Transverse colon (tissue), 4 donors: ENCODE measurements around the gene GRM6. TPM values are rescaled to one million over a fixed set of nuclear protein-coding genes. Genes with fewer than 3 reads are reported as not detected.

Source experiments
- DNase-seq: peaks from one replicate; pipeline ENCODE4 v3.0.0-alpha.2; 2019
- H3K27ac ChIP-seq, 4 donors: fragments of 200-600 bp; sonication (generic); 2 replicates each; pipeline ENCODE4 v1.5.1; 2016 to 2018; ENCODE audit warnings: inconsistent platforms in 4 of 4
- H3K27me3 ChIP-seq: fragments of 200-600 bp; sonication (generic); 2 replicates; pipeline ENCODE4 v1.5.1; 2017; ENCODE audit warnings: inconsistent platforms
- H3K36me3 ChIP-seq, 4 donors: fragments of 200-600 bp; sonication (generic); 2 replicates each; pipeline ENCODE4 v1.5.1; 2017 to 2019; ENCODE audit warnings: inconsistent platforms in 4 of 4
- H3K4me1 ChIP-seq, 4 donors: fragments of 200-600 bp; sonication (generic); 2 replicates each; pipeline ENCODE4 v1.5.1; 2017 to 2020; ENCODE audit warnings: inconsistent platforms in 4 of 4
- H3K4me3 ChIP-seq, 4 donors: fragments of 200-600 bp; sonication (generic); 1 replicate in 1 of 4; 2 replicates in 3 of 4; pipeline versions ENCODE4 v1.5.1 to v1.6.1; 2017 to 2019; ENCODE audit warnings: inconsistent platforms in 4 of 4
- H3K9me3 ChIP-seq, 2 donors: fragments of 200-600 bp; sonication (generic); 2 replicates each; pipeline ENCODE4 v1.5.1; 2017 to 2019; ENCODE audit warnings: inconsistent platforms in 2 of 2
- EP300 ChIP-seq: sonication (generic); formaldehyde crosslinking; IDR thresholded peaks from one replicate; pipeline ENCODE4 v1.6.1; 2017; ENCODE audit warnings: antibody characterized with exemption, low read depth
- POLR2A ChIP-seq: fragments of 450-650 bp; IDR thresholded peaks from one replicate; pipeline ENCODE4 v1.6.1; 2016; ENCODE audit warnings: antibody characterized with exemption, mild to moderate bottlenecking, moderate library complexity
- POLR2AphosphoS5 ChIP-seq, 3 donors: sonication (generic); formaldehyde crosslinking; IDR thresholded peaks; one replicate each; pipeline ENCODE4 v1.6.1; 2016; ENCODE audit warnings: antibody characterized with exemption in 3 of 3
- WGBS, 2 donors: methylation state at CpG; one replicate each; pipeline ENCODE4 v1.1.5; 2018; ENCODE audit warnings: low coverage in 1 of 2; 5-methylcytosine and 5-hydroxymethylcytosine counted together
- in situ Hi-C, 4 donors: fragments of 200-750 bp; cut with MboI; loops; one replicate each; pipeline versions ENCODE4 v1.15.0 to v1.15.1; 2017; ENCODE audit warnings: low sequenced_read_pairs in 3 of 4, low pct_ligation_motif_present in 1 of 4, low pct_unique_long_range_greater_than_20kb in 1 of 4
- intact Hi-C: fragments of 100-400 bp; cut with DNase I; formaldehyde crosslinking; loops from one replicate; pipeline ENCODE4 v1.15.1; 2023; ENCODE audit warnings: low total_unique reads
- total RNA-seq, 4 donors: library from RNA; depleted of rRNA; stranded (reverse); fragments of >200 nt; gene quantifications; one replicate each; pipeline ENCODE4 v1.1.0, GENCODE V29; 2016
- TF ChIP-seq, protein P1 (sequence below), 5 experiments: fragments of 200-600 bp in 3 of 5; fragments of 450-650 bp in 2 of 5; sonication (generic) in 3 of 5; IDR thresholded peaks; 1 replicate in 2 of 5; 2 replicates in 3 of 5; pipeline ENCODE4 v1.5.1; 2016 to 2017; ENCODE audit warnings: antibody characterized with exemption in 5 of 5, inconsistent platforms in 3 of 5, mild to moderate bottlenecking in 2 of 5, moderate library complexity in 1 of 5

GRM6 gene
- not detected for total RNA-seq

DNA sequence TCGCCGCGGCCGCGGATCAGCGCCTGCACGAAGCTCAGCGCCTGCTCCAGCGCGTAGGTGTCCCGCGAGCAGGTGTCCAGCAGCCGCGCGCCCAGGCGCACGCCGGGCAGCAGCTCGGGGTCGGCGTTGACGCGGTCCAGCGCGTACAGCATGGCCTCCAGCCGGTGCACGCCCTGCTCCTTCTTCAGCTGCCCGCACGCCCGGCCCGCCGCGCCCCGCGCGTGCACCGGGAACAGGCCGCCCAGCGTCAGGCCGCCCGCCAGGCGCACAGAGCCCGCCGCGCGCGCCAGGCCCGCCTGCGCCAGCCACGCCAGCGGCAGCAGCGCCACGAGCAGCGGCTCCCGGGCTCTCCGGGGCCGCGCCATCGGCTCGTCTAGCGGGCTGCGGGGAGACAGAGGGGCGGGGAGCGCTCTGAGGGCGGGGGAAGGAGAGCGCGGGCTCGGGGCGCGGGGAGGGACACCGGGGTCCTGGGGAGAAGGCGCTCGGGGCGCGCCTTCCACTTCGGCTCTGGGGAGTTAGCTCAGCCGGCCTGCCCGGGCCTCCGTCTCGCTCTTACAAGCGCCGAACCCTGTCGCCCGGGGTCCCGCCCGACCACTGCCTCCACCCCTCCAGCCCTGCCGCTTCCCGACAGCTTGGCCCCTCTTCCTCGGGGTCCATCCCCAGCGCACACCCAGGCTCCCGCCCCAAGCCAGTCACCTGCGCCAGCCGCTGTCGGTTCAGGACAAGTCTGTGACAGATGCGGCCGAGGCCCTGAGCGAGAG, at the start of gene GRM6:
TSS of gene GRM6 (minus strand) at position 741 of the 761 bp plus-strand sequence. CDS start at position 365, 376 bp downstream.
- TF ChIP-seq, protein P1, sequence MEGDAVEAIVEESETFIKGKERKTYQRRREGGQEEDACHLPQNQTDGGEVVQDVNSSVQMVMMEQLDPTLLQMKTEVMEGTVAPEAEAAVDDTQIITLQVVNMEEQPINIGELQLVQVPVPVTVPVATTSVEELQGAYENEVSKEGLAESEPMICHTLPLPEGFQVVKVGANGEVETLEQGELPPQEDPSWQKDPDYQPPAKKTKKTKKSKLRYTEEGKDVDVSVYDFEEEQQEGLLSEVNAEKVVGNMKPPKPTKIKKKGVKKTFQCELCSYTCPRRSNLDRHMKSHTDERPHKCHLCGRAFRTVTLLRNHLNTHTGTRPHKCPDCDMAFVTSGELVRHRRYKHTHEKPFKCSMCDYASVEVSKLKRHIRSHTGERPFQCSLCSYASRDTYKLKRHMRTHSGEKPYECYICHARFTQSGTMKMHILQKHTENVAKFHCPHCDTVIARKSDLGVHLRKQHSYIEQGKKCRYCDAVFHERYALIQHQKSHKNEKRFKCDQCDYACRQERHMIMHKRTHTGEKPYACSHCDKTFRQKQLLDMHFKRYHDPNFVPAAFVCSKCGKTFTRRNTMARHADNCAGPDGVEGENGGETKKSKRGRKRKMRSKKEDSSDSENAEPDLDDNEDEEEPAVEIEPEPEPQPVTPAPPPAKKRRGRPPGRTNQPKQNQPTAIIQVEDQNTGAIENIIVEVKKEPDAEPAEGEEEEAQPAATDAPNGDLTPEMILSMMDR (IDR thresholded peaks at IDR 0.05) = no peak
- TF ChIP-seq POLR2A (no peak), POLR2AphosphoS5 (IDR thresholded peaks at IDR 0.05) (no peak), EP300 (no peak)
- H3K27me3 ChIP-seq = peaks cover 26% of the 10 kb centered on the region
- WGBS, 2 donors = 36% methylated on average over 13 of the region's 97 CpGs; no CpG with 5 or more reads in 1 of the 2 donors
- H3K4me3 ChIP-seq = no peak within 1 kb of the TSS
- no peak for DNase-seq
- H3K4me1 ChIP-seq = no peaks in the 10 kb centered on the region
- H3K36me3 ChIP-seq = no peaks in the 10 kb centered on the region
- in situ Hi-C loops (no loop called here), intact Hi-C loops (no loop called here)
- H3K27ac ChIP-seq = no peak within 1 kb of the TSS
- peaks cover 1 to 5% of the 10 kb centered on the region in 2 donors for H3K9me3 ChIP-seq

DNA sequence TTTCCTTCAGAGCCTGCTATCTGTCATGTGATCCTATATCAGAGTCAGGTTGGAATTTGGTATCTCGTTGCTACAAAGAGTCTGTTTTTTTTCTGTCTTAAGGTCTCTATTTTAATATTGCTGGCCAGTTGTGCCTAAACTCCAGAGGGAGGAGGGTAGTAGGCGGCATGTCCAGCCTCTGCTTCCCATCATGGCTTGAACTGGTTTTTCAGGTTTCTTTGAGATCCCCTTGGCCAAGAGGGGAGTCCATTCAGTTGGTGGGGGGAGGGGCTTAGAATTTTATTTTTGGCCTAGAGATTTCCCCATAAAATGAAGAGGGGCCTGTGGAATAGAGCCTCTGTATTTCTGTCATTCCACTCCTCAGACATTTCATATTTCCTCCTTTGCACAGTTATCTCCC, 49.6 kb upstream of the GRM6 start:
- H3K27me3 ChIP-seq = no peaks in the 10 kb centered on the region
- intact Hi-C loops (no loop called here), in situ Hi-C loops (no loop called here)
- peaks cover 11 to 14% of the 10 kb centered on the region in 2 donors for H3K9me3 ChIP-seq
- no peaks in the 10 kb centered on the region for H3K36me3 ChIP-seq
- DNase-seq = no peak
- WGBS, 2 donors = 68 to 80% methylated on average over 1 to 2 of the region's 2 CpGs
- no peak for TF ChIP-seq POLR2AphosphoS5 (IDR thresholded peaks at IDR 0.05)
- TF ChIP-seq, protein P1 (IDR thresholded peaks at IDR 0.05) = no peak
- TF ChIP-seq POLR2A = no peak
- TF ChIP-seq EP300 = no peak
- no peak overlapping the region for H3K4me3 ChIP-seq
- H3K4me1 ChIP-seq = no peaks in the 10 kb centered on the region
- H3K27ac ChIP-seq = no peak overlapping the region

DNA sequence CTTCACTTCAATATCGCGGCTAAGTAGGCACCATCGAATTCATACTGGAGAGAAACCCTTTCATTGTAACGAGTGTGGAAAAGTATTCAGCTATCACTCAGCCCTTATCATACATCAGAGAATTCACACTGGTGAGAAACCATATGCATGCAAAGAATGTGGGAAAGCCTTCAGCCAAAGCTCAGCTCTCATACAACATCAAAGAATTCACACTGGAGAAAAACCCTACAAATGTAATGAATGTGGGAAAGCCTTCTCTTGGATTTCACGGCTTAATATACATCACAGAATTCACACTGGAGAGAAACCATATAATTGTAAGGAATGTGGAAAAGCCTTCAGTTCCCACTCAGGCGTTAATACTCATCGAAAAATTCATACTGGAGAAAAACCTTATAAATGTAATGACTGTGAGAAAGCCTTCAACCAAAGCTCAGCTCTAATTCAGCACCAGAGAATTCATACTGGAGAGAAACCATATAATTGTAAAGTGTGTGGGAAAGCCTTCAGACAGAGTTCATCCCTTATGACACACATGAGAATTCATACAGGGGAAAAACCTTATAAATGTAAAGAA, 38.0 kb upstream of the GRM6 start:
- peaks cover 0 to 61% (median 31%) of the 10 kb centered on the region in 4 donors for H3K36me3 ChIP-seq
- no peaks in the 10 kb centered on the region for H3K4me1 ChIP-seq
- no peak overlapping the region for H3K4me3 ChIP-seq
- H3K27me3 ChIP-seq = no peaks in the 10 kb centered on the region
- DNase-seq = no peak
- TF ChIP-seq POLR2A (no peak), POLR2AphosphoS5 (IDR thresholded peaks at IDR 0.05) (no peak), EP300 (no peak)
- TF ChIP-seq, protein P1 (IDR thresholded peaks at IDR 0.05) = no peak
- WGBS, 2 donors = 95 to 97% methylated on average over 6 to 7 of the region's 7 CpGs
- in situ Hi-C loops = no loop called here
- no peak overlapping the region for H3K27ac ChIP-seq
- peaks cover 95 to 96% of the 10 kb centered on the region in 2 donors for H3K9me3 ChIP-seq
- intact Hi-C loops = no loop called here

DNA sequence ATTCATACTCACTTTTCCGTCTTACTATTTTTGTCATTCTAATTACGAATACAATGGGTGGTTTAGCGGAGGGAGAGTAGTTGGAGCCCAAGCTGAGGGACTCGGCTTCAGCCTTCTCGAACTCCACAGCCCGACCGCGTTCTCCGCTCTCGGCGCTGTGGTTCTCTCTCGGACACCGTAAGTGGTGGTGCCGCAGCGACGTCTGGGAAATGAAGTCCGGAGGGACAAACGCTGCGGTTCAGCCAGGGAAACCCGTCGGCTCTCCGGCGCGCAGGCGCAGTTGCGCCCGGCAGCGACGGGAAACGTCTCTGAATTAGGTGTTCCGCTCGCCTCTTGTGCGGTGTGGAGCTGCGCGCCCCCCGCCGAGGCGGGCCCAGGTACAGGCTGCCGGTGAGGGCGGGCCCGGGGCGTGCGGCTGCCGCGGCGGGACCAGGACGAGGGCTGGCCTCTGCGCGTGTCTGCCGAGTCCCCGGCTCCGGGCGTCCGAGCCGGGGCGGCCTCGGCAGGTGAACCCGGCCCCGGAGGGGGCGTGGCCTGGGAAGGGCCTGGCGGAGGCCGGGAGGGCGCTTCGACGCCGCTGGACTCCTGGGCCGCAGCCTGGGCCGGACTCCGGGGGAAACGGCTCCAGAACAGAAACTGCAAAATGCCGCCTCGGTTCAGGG, 28.5 kb upstream of the GRM6 start, which contains the start of gene ZNF879:
TSS of gene ZNF879 (plus strand) at position 277 of the 662 bp plus-strand sequence. CDS start 1,201 bp downstream, outside the sequence.
- Histone ChIP-seq H3K4me1 (peaks cover 0 to 10% (median 6%) of the 10 kb centered on the region in 4 donors), H3K4me3 (peak within 1 kb of the TSS; percentile 42 to 86 (median 74)), H3K36me3 (peaks cover 0 to 36% (median 17%) of the 10 kb centered on the region in 4 donors), H3K9me3 (peaks cover 20 to 22% of the 10 kb centered on the region in 2 donors), H3K27me3 (no peaks in the 10 kb centered on the region), H3K27ac (peak within 1 kb of the TSS; percentile 88 to 92 (median 88))
- TF ChIP-seq POLR2A (no peak), POLR2AphosphoS5 (IDR thresholded peaks at IDR 0.05) (peak; percentile 60 to 66 (median 61))
- TF ChIP-seq, protein P1 (IDR thresholded peaks at IDR 0.05) = no peak
- peak; percentile 93 for DNase-seq
- WGBS, 2 donors = 1 to 4% methylated on average over 11 to 71 of the region's 72 CpGs
- intact Hi-C loops = no loop called here
- in situ Hi-C loops = no loop called here
